ENCODE results near the gene NMT1. TPM values are rescaled to one million over a fixed set of nuclear protein-coding genes. Genes with fewer than 3 reads are reported as not detected.

Gene NMT1
- total RNA-seq, 1 donor from 2014 or later, result 85.8 TPM

- no peaks in the 10 kb centered on the region for H3K36me3 Mint-ChIP-seq (ENCODE audit: low read depth, unreplicated experiment)
- H3K27me3 Mint-ChIP-seq (ENCODE audit: unreplicated experiment), result peaks cover 2% of the 10 kb centered on the region
- TF ChIP-seq, protein P1, sequence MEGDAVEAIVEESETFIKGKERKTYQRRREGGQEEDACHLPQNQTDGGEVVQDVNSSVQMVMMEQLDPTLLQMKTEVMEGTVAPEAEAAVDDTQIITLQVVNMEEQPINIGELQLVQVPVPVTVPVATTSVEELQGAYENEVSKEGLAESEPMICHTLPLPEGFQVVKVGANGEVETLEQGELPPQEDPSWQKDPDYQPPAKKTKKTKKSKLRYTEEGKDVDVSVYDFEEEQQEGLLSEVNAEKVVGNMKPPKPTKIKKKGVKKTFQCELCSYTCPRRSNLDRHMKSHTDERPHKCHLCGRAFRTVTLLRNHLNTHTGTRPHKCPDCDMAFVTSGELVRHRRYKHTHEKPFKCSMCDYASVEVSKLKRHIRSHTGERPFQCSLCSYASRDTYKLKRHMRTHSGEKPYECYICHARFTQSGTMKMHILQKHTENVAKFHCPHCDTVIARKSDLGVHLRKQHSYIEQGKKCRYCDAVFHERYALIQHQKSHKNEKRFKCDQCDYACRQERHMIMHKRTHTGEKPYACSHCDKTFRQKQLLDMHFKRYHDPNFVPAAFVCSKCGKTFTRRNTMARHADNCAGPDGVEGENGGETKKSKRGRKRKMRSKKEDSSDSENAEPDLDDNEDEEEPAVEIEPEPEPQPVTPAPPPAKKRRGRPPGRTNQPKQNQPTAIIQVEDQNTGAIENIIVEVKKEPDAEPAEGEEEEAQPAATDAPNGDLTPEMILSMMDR (IDR thresholded peaks at IDR 0.05; ENCODE audit: unreplicated experiment), result no peak
- no peak for DNase-seq (ENCODE audit: low spot score)
- H3K27ac Mint-ChIP-seq (ENCODE audit: unreplicated experiment), result peak overlapping the region; percentile 52
- peaks cover 18% of the 10 kb centered on the region for H3K4me1 Mint-ChIP-seq (ENCODE audit: unreplicated experiment)
- H3K9me3 Mint-ChIP-seq (ENCODE audit: unreplicated experiment), result no peaks in the 10 kb centered on the region
- peak overlapping the region; percentile 100 for H3K4me3 Mint-ChIP-seq (ENCODE audit: unreplicated experiment)
Observed at GRCh38 chr17:45061606-45062205, 589 bp downstream of the NMT1 start.

DNA sequence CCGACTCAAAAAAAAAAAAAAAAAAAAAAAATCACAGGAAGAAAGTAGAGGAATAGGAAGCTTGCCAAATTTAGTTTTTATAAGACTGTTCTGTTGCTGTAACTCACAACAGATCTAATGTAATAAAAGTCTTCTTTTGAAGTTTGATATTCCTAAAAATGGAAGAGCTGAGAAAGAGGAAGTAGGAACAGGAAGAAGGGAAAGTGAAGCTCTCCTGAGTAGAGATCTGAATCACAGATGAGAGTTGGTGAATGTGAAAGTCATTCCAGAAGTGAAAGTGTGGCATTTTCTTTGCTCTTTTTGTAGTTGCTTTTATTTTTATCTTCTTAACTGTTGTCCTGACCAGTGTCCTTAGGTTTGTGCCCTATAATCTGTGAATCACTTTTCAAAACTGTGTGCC, 2.1 kb downstream of the NMT1 start:
- Mint-ChIP-seq H3K27me3 (ENCODE audit: unreplicated experiment) (peaks cover 2% of the 10 kb centered on the region), H3K4me1 (ENCODE audit: unreplicated experiment) (peaks cover 18% of the 10 kb centered on the region)
- TF ChIP-seq, protein P1 (IDR thresholded peaks at IDR 0.05; ENCODE audit: unreplicated experiment), result no peak

DNA sequence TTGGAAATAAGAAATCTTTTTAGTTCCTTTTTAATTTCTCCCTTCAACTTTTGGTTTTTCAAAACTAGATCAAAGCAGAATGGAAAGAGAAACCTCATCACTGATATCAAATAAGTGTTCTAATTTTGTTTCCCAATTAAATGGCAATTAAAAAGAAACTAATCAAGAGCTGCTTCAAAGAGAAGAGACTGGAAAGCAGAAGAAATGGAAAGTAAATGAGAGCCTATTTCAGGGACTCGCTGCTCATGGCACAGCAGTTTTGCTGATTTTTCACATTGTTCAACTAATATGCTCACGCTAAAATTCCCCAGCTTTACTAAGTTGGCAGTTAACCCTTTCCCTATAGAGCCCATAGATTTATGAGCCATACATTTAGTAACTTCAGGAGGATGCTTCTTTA, 6.5 kb downstream of the NMT1 start:
- no peaks in the 10 kb centered on the region for H3K9me3 Mint-ChIP-seq (ENCODE audit: unreplicated experiment)

More for the DNA sequence above, 2.1 kb downstream of the NMT1 start:
- Mint-ChIP-seq H3K36me3 (ENCODE audit: low read depth, unreplicated experiment) (no peaks in the 10 kb centered on the region), H3K27ac (ENCODE audit: unreplicated experiment) (no peak overlapping the region), H3K4me3 (ENCODE audit: unreplicated experiment) (peak overlapping the region; percentile 21), H3K9me3 (ENCODE audit: unreplicated experiment) (no peaks in the 10 kb centered on the region)
- no peak for DNase-seq (ENCODE audit: low spot score)

GRCh38 chr17:45070001-45070400, 8.9 kb downstream of the NMT1 start:
- no peaks in the 10 kb centered on the region for H3K9me3 Mint-ChIP-seq (ENCODE audit: unreplicated experiment)
- TF ChIP-seq, protein P1 (IDR thresholded peaks at IDR 0.05; ENCODE audit: unreplicated experiment), result no peak
- no peaks in the 10 kb centered on the region for H3K4me1 Mint-ChIP-seq (ENCODE audit: unreplicated experiment)
- peaks cover 20% of the 10 kb centered on the region for H3K36me3 Mint-ChIP-seq (ENCODE audit: low read depth, unreplicated experiment)
- no peak overlapping the region for H3K4me3 Mint-ChIP-seq (ENCODE audit: unreplicated experiment)
- no peak for DNase-seq (ENCODE audit: low spot score)
- H3K27ac Mint-ChIP-seq (ENCODE audit: unreplicated experiment), result no peak overlapping the region
- H3K27me3 Mint-ChIP-seq (ENCODE audit: unreplicated experiment), result no peaks in the 10 kb centered on the region

More for the DNA sequence above, 6.5 kb downstream of the NMT1 start:
- H3K36me3 Mint-ChIP-seq (ENCODE audit: low read depth, unreplicated experiment), result peaks cover 8% of the 10 kb centered on the region
- no peak overlapping the region for H3K4me3 Mint-ChIP-seq (ENCODE audit: unreplicated experiment)
- H3K27me3 Mint-ChIP-seq (ENCODE audit: unreplicated experiment), result no peaks in the 10 kb centered on the region
- TF ChIP-seq, protein P1 (IDR thresholded peaks at IDR 0.05; ENCODE audit: unreplicated experiment), result no peak
- no peak overlapping the region for H3K27ac Mint-ChIP-seq (ENCODE audit: unreplicated experiment)
- no peak for DNase-seq (ENCODE audit: low spot score)
- H3K4me1 Mint-ChIP-seq (ENCODE audit: unreplicated experiment), result peaks cover 8% of the 10 kb centered on the region

DNA sequence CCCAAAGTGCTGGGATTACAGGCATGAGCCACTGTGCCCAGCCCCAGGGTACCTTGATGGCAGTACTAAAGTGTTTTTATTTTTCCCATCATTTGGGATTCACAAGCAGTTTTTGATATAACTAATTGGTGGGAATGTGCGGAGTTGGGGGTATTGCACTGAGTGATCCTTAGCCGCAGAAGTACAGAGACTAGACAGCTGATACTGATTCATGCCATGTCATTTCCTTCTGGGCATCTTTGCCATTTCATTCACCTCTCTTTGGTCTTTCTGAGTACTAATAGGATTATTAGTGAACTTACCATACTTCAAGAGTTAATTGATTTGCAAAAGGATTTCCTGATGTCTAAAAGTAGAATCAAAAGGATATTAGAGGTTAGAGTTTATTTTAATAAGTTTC, 9.7 kb downstream of the NMT1 start:
- Mint-ChIP-seq H3K4me3 (ENCODE audit: unreplicated experiment) (no peak overlapping the region), H3K4me1 (ENCODE audit: unreplicated experiment) (no peaks in the 10 kb centered on the region), H3K36me3 (ENCODE audit: low read depth, unreplicated experiment) (peaks cover 20% of the 10 kb centered on the region), H3K27me3 (ENCODE audit: unreplicated experiment) (no peaks in the 10 kb centered on the region), H3K9me3 (ENCODE audit: unreplicated experiment) (no peaks in the 10 kb centered on the region), H3K27ac (ENCODE audit: unreplicated experiment) (no peak overlapping the region)
- TF ChIP-seq, protein P1 (IDR thresholded peaks at IDR 0.05; ENCODE audit: unreplicated experiment), result no peak
- no peak for DNase-seq (ENCODE audit: low spot score)

Data from endothelial cell (in vitro differentiated cells).